ENCODE results near the gene CCDC70.

Gene CCDC70

GRCh38 chr13:51862957-51863356 is 1.2 kb downstream of the CCDC70 start:
- DNase-seq (ENCODE audit: low read depth): no peak

- no peak for DNase-seq (ENCODE audit: low read depth)
Measured at GRCh38 chr13:51865838-51866237, 4.1 kb downstream of the CCDC70 start.

- no peak for DNase-seq (ENCODE audit: low read depth)
Measured at GRCh38 chr13:51867062-51867461, 5.3 kb downstream of the CCDC70 start.

- DNase-seq (ENCODE audit: low read depth): no peak
Measured at GRCh38 chr13:51869916-51870315, 8.1 kb downstream of the CCDC70 start.

- DNase-seq (ENCODE audit: low read depth): no peak
Measured at GRCh38 chr13:51870616-51871015, 8.8 kb downstream of the CCDC70 start.

- no peak for DNase-seq (ENCODE audit: low read depth)
Measured at GRCh38 chr13:51873117-51873798, 11.5 kb downstream of the CCDC70 start.

- DNase-seq (ENCODE audit: low read depth): no peak
Measured at GRCh38 chr13:51873837-51874236, 12.1 kb downstream of the CCDC70 start.

- DNase-seq (ENCODE audit: low read depth): no peak
Measured at GRCh38 chr13:51874651-51875050, 12.9 kb downstream of the CCDC70 start.

- no peak for DNase-seq (ENCODE audit: low read depth)
Measured at GRCh38 chr13:51879133-51879532, 17.4 kb downstream of the CCDC70 start.

GRCh38 chr13:51881296-51881695 is 19.5 kb downstream of the CCDC70 start:
- no peak for DNase-seq (ENCODE audit: low read depth)

GRCh38 chr13:51882570-51883225 is 20.9 kb downstream of the CCDC70 start:
- DNase-seq (ENCODE audit: low read depth): no peak

- no peak for DNase-seq (ENCODE audit: low read depth)
Measured at GRCh38 chr13:51883226-51883600, 21.4 kb downstream of the CCDC70 start.

- DNase-seq (ENCODE audit: low read depth): no peak
Measured at GRCh38 chr13:51885651-51886050, 23.9 kb downstream of the CCDC70 start.

GRCh38 chr13:51887468-51887867 is 25.7 kb downstream of the CCDC70 start:
- DNase-seq (ENCODE audit: low read depth): no peak

GRCh38 chr13:51892657-51893056 is 30.9 kb downstream of the CCDC70 start:
- DNase-seq (ENCODE audit: low read depth): no peak

GRCh38 chr13:51894239-51894638 is 32.5 kb downstream of the CCDC70 start:
- no peak for DNase-seq (ENCODE audit: low read depth)

GRCh38 chr13:51895906-51896888 is 34.4 kb downstream of the CCDC70 start:
- peak; percentile 32 for DNase-seq (ENCODE audit: low read depth)

- no peak for DNase-seq (ENCODE audit: low read depth)
Measured at GRCh38 chr13:51900471-51900870, 38.7 kb downstream of the CCDC70 start.

GRCh38 chr13:51902776-51903175 is 41.0 kb downstream of the CCDC70 start:
- DNase-seq (ENCODE audit: low read depth): no peak

- no peak for DNase-seq (ENCODE audit: low read depth)
Measured at GRCh38 chr13:51905787-51906186, 44.0 kb downstream of the CCDC70 start.

- DNase-seq (ENCODE audit: low read depth): no peak
Measured at GRCh38 chr13:51906581-51906980, 44.8 kb downstream of the CCDC70 start.

- DNase-seq (ENCODE audit: low read depth): no peak
Measured at GRCh38 chr13:51907040-51907732, 45.4 kb downstream of the CCDC70 start.
